ENCODE results near the gene KCND1.

KCND1 gene

DNA sequence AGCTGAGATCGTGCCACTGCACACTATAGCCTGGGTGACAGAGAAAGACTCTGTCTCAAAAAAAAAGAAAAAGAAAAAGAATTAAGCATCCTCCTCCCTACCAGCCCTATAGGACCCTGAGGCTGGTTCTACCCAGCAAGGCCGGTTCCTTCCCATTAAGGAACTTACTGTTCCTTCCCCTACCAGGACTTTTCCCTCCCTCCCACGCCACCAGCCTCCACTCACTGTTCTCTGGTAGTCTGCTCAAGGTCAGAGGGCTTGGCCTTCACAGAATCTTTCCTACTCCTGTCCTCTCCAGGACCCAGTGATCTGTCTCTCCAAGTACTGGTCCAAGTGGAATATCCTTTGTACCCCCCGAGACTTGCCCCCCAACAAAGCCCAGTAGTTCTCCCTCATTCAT is 29.0 kb upstream of the KCND1 start:
- no peak overlapping the region for H2AFZ ChIP-seq (ENCODE audit: low read length)
- H3K27ac ChIP-seq (ENCODE audit: low read length): no peak overlapping the region
- no peak for DNase-seq
- H3K9me2 ChIP-seq (replicated peaks; ENCODE audit: insufficient read depth, low read length): no peaks in the 10 kb centered on the region
- H3F3A ChIP-seq (ENCODE audit: insufficient read depth, low read length): no peaks in the 10 kb centered on the region
- no peak overlapping the region for H3K4me3 ChIP-seq (ENCODE audit: low read length)
- H3K79me2 ChIP-seq (ENCODE audit: low read length): peaks cover 16% of the 10 kb centered on the region
- H3K36me3 ChIP-seq (replicated peaks; ENCODE audit: insufficient read depth, low read length): no peaks in the 10 kb centered on the region
- no peak overlapping the region; the same call in 1 of the 2 replicates for H3K4me2 ChIP-seq (ENCODE audit: low read depth, low read length)
- no peaks in the 10 kb centered on the region for H3K4me1 ChIP-seq (ENCODE audit: low read length)
- TF ChIP-seq, protein P1, sequence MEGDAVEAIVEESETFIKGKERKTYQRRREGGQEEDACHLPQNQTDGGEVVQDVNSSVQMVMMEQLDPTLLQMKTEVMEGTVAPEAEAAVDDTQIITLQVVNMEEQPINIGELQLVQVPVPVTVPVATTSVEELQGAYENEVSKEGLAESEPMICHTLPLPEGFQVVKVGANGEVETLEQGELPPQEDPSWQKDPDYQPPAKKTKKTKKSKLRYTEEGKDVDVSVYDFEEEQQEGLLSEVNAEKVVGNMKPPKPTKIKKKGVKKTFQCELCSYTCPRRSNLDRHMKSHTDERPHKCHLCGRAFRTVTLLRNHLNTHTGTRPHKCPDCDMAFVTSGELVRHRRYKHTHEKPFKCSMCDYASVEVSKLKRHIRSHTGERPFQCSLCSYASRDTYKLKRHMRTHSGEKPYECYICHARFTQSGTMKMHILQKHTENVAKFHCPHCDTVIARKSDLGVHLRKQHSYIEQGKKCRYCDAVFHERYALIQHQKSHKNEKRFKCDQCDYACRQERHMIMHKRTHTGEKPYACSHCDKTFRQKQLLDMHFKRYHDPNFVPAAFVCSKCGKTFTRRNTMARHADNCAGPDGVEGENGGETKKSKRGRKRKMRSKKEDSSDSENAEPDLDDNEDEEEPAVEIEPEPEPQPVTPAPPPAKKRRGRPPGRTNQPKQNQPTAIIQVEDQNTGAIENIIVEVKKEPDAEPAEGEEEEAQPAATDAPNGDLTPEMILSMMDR (IDR thresholded peaks at IDR 0.05; ENCODE audit: low read length): no peak
- no peak for TF ChIP-seq EZH2phosphoT487 (IDR thresholded peaks at IDR 0.05; ENCODE audit: low read length)
- TF ChIP-seq EZH2 (optimal IDR thresholded peaks at IDR 0.05; ENCODE audit: low read depth, low read length): no peak
- H3K9me3 ChIP-seq (replicated peaks; ENCODE audit: insufficient read depth, low read length): no peaks in the 10 kb centered on the region
- H3K9ac ChIP-seq (ENCODE audit: low read length): no peak overlapping the region
- H4K20me1 ChIP-seq (ENCODE audit: insufficient read depth, low read length): no peaks in the 10 kb centered on the region
- no peaks in the 10 kb centered on the region for H3K27me3 ChIP-seq (replicated peaks; ENCODE audit: insufficient read depth, low read length)

DNA sequence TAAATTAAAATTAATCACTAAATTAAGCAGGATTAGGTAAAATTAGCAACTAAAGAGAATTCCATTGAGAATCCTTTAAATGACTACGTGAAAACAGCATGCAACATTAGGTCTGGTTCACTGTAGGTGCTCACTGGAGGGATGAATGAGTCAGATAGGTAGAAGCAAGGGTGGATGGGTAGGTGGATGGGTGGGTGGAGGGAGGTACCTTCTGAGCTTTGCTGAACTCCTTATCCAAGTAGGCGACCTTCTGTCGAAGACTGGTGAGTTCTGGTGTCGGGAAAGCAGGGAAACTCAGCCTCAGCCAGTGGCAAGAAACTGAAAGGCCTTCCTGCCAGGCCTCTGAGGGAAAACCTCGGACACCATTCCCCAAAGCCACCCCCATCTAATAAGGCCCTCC is 27.4 kb upstream of the KCND1 start:
- no peaks in the 10 kb centered on the region for H3K9me3 ChIP-seq (replicated peaks; ENCODE audit: insufficient read depth, low read length)

DNA sequence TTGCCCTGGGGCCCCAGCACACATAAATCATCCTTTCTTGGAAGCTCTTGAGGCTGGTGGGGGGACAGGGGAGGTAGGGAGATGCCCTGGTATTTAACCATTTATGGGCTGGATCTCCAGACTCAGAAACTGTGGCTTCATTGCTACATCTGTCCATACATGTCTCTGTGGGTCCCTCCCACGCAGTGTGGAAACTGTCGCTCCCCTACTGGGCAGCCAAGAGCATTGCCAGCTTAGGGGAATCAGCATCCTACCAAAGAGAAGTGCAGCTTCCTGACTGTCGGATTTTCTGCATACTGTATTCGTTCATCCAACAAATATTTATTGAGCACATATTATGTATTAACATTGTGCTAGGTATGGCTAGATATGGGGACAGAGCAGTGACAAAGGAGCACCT is 26.7 kb upstream of the KCND1 start:
- Histone ChIP-seq H3K4me1 (ENCODE audit: low read length) (no peaks in the 10 kb centered on the region), H4K20me1 (ENCODE audit: insufficient read depth, low read length) (no peaks in the 10 kb centered on the region), H3K36me3 (replicated peaks; ENCODE audit: insufficient read depth, low read length) (no peaks in the 10 kb centered on the region), H3K79me2 (ENCODE audit: low read length) (peaks cover 16% of the 10 kb centered on the region), H3F3A (ENCODE audit: insufficient read depth, low read length) (no peaks in the 10 kb centered on the region), H3K9ac (ENCODE audit: low read length) (no peak overlapping the region), H3K9me2 (replicated peaks; ENCODE audit: insufficient read depth, low read length) (no peaks in the 10 kb centered on the region), H3K27ac (ENCODE audit: low read length) (no peak overlapping the region), H3K4me2 (ENCODE audit: low read depth, low read length) (no peak overlapping the region), H2AFZ (ENCODE audit: low read length) (no peak overlapping the region), H3K4me3 (ENCODE audit: low read length) (no peak overlapping the region), H3K27me3 (replicated peaks; ENCODE audit: insufficient read depth, low read length) (no peaks in the 10 kb centered on the region), H3K9me3 (replicated peaks; ENCODE audit: insufficient read depth, low read length) (no peaks in the 10 kb centered on the region)
- no peak for TF ChIP-seq EZH2 (optimal IDR thresholded peaks at IDR 0.05; ENCODE audit: low read depth, low read length)
- no peak for TF ChIP-seq EZH2phosphoT487 (IDR thresholded peaks at IDR 0.05; ENCODE audit: low read length)
- TF ChIP-seq, protein P1 (IDR thresholded peaks at IDR 0.05; ENCODE audit: low read length): no peak
- DNase-seq: no peak

More for the DNA sequence above, 27.4 kb upstream of the KCND1 start:
- peaks cover 16% of the 10 kb centered on the region for H3K79me2 ChIP-seq (ENCODE audit: low read length)
- no peaks in the 10 kb centered on the region for H3K36me3 ChIP-seq (replicated peaks; ENCODE audit: insufficient read depth, low read length)
- no peaks in the 10 kb centered on the region for H4K20me1 ChIP-seq (ENCODE audit: insufficient read depth, low read length)
- TF ChIP-seq EZH2phosphoT487 (IDR thresholded peaks at IDR 0.05; ENCODE audit: low read length) (no peak), EZH2 (optimal IDR thresholded peaks at IDR 0.05; ENCODE audit: low read depth, low read length) (no peak)
- TF ChIP-seq, protein P1 (IDR thresholded peaks at IDR 0.05; ENCODE audit: low read length): no peak
- no peak overlapping the region for H3K4me2 ChIP-seq (ENCODE audit: low read depth, low read length)
- H3K27ac ChIP-seq (ENCODE audit: low read length): no peak overlapping the region
- H3K9ac ChIP-seq (ENCODE audit: low read length): no peak overlapping the region
- no peaks in the 10 kb centered on the region for H3F3A ChIP-seq (ENCODE audit: insufficient read depth, low read length)
- no peaks in the 10 kb centered on the region for H3K4me1 ChIP-seq (ENCODE audit: low read length)
- no peak overlapping the region for H2AFZ ChIP-seq (ENCODE audit: low read length)
- DNase-seq: no peak
- H3K4me3 ChIP-seq (ENCODE audit: low read length): no peak overlapping the region
- H3K27me3 ChIP-seq (replicated peaks; ENCODE audit: insufficient read depth, low read length): no peaks in the 10 kb centered on the region
- H3K9me2 ChIP-seq (replicated peaks; ENCODE audit: insufficient read depth, low read length): no peaks in the 10 kb centered on the region

Measured in MM.1S (cell line).